ENCODE results near the gene PHF19.

DNA sequence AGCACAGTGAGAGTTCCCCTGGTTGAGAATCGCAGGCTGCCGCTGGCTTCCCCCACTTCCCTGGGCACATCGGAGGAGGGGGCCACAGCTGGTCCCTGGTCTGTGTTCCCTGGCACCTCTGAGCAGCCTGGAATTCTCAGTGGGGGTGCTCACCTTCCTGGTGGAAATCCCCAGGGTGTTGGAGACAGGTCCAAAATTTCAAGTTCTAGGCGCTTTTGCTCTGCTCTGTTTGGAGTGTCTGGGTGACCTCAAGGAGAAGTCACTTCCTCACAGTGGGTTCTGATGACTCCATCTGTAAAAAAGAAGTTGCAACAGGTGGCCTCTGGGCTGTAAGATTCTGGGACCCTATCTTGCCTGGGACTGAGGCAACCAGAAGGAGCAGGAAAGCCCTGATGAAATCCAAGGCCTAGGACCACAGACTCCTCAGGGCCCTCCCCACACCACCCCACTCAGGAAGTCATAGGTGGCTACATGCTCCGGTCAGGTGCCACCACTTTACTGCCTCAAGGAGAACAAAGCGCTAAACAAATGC is 49.5 kb upstream of the PHF19 start, which contains the start of gene TRAF1:
- TF ChIP-seq, protein P1, sequence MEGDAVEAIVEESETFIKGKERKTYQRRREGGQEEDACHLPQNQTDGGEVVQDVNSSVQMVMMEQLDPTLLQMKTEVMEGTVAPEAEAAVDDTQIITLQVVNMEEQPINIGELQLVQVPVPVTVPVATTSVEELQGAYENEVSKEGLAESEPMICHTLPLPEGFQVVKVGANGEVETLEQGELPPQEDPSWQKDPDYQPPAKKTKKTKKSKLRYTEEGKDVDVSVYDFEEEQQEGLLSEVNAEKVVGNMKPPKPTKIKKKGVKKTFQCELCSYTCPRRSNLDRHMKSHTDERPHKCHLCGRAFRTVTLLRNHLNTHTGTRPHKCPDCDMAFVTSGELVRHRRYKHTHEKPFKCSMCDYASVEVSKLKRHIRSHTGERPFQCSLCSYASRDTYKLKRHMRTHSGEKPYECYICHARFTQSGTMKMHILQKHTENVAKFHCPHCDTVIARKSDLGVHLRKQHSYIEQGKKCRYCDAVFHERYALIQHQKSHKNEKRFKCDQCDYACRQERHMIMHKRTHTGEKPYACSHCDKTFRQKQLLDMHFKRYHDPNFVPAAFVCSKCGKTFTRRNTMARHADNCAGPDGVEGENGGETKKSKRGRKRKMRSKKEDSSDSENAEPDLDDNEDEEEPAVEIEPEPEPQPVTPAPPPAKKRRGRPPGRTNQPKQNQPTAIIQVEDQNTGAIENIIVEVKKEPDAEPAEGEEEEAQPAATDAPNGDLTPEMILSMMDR (IDR thresholded peaks at IDR 0.05) = no peak
- TF ChIP-seq POLR2A (IDR thresholded peaks at IDR 0.05) = no peak

Data from right lobe of liver (tissue), 4 donors.